Naive thymus-derived CD8-positive, alpha-beta T cell (primary cell): Measurements from ENCODE around the gene MYL5. TPM values are rescaled to one million over a fixed set of nuclear protein-coding genes. Genes with fewer than 3 reads are reported as not detected.
A peak's percentile ranks its signal among the peaks of the same experiment; 100 is the strongest.
"Not testable (repeated sequence)": the region's sequence is repeated elsewhere in the genome, so short reads cannot be mapped to it uniquely, and the experiment has no call there.

Experiments
- ATAC-seq, 2 donors: fragments of 150-1000 bp; cut with Tn5 transposase in 1 of 2; sonication (Bioruptor Pico), chemical (Tn5 transposase) in 1 of 2; 1 replicate in 1 of 2; 2 replicates in 1 of 2; pipeline ENCODE4 v1.10.0; 2021; ENCODE audit warnings: mild to moderate bottlenecking in 2 of 2, moderate library complexity in 2 of 2
- POLR2A ChIA-PET: fragments of 350-600 bp; sonication (Branson Sonifier 250); formaldehyde crosslinking; loops from one replicate; lab custom pipeline; 2021; ENCODE audit warnings: antibody characterized with exemption; lab: Charles Lee
- DNase-seq, 10 donors: peaks; one replicate each; pipeline versions ENCODE4 v3.0.0 to v3.0.0-alpha.2; 2020 to 2022
- H3K27ac Mint-ChIP-seq, 10 donors: one replicate each; pipeline ENCODE4 v1.8.0; 2020 to 2022; ENCODE audit warnings: mild to moderate bottlenecking in 10 of 10, mixed read lengths in 10 of 10, moderate library complexity in 4 of 10, inconsistent platforms in 1 of 10
- H3K27me3 Mint-ChIP-seq, 5 donors: one replicate each; pipeline ENCODE4 v1.8.0; 2021 to 2022; ENCODE audit warnings: mixed read lengths in 5 of 5
- H3K36me3 Mint-ChIP-seq, 3 donors: one replicate each; pipeline ENCODE4 v1.8.0; 2020 to 2022; ENCODE audit warnings: mixed read lengths in 3 of 3, mild to moderate bottlenecking in 2 of 3, inconsistent platforms in 1 of 3
- H3K4me1 Mint-ChIP-seq, 4 donors: one replicate each; pipeline ENCODE4 v1.8.0; 2021 to 2022; ENCODE audit warnings: mixed read lengths in 4 of 4
- H3K4me3 Mint-ChIP-seq, 10 donors: one replicate each; pipeline ENCODE4 v1.8.0; 2020 to 2022; ENCODE audit warnings: mild to moderate bottlenecking in 10 of 10, mixed read lengths in 10 of 10, moderate library complexity in 6 of 10, inconsistent platforms in 1 of 10
- H3K9me3 Mint-ChIP-seq, 9 donors: one replicate each; pipeline ENCODE4 v1.8.0; 2020 to 2022; ENCODE audit warnings: mixed read lengths in 9 of 9, mild to moderate bottlenecking in 3 of 9, inconsistent platforms in 1 of 9, moderate library complexity in 1 of 9
- polyA plus RNA-seq, 3 donors: library from polyadenylated mRNA; unstranded; fragments of 300-500 nt; fragmentation: Illumina TruSeq; gene quantifications; one replicate each; pipeline ENCODE4 v1.2.3, GENCODE V29; 2021
- total RNA-seq, 8 experiments: library from RNA in 2 of 8; stranded (reverse) in 2 of 8; gene quantifications; one replicate each; pipeline ENCODE4 v1.2.3 and lab custom pipeline; 2021 to 2026

Gene MYL5
- total and polyA plus RNA-seq, 5 experiments from 2014 or later: 3.1 to 35.6 (median 13.9) TPM

- no peak for ATAC-seq
- Mint-ChIP-seq H3K9me3 (no peaks in the 10 kb centered on the region), H3K27me3 (no peaks in the 10 kb centered on the region), H3K27ac (peak overlapping the region in 6 of 10 donors; percentile 43 to 81 (median 66)), H3K36me3 (peaks cover 0 to 5% (median 4%) of the 10 kb centered on the region in 3 donors), H3K4me1 (peaks cover 11 to 34% (median 17%) of the 10 kb centered on the region in 4 donors), H3K4me3 (peak overlapping the region; percentile 60 to 91 (median 80))
- DNase-seq: peak in 1 of 10 donors; percentile 53
- POLR2A ChIA-PET: interaction anchor here (0.6 to 3.7 kb wide), 3 partner anchors 11 to 588 kb away, joined by 3 to 58 read pairs (median 5); partner anchors contain the start of genes ATP5ME and MYL5
These were observed 12.2 kb upstream of the MYL5 start for GRCh38 chr4:661881-662761.

- ATAC-seq: peak; percentile 1 to 14
- peak in 1 of 10 donors; percentile 29 for DNase-seq
- H3K27ac Mint-ChIP-seq: peak overlapping the region in 9 of 10 donors; percentile 41 to 94 (median 82)
- no peaks in the 10 kb centered on the region for H3K27me3 Mint-ChIP-seq
- no peaks in the 10 kb centered on the region for H3K9me3 Mint-ChIP-seq
- peaks cover 11 to 34% (median 19%) of the 10 kb centered on the region in 4 donors for H3K4me1 Mint-ChIP-seq
- peaks cover 0 to 5% (median 4%) of the 10 kb centered on the region in 3 donors for H3K36me3 Mint-ChIP-seq
- POLR2A ChIA-PET: interaction anchor here (0.6 to 3.7 kb wide), 4 partner anchors 11 to 588 kb away, joined by 3 to 58 read pairs (median 6); partner anchors contain the start of genes ATP5ME and MYL5
- H3K4me3 Mint-ChIP-seq: peak overlapping the region; percentile 76 to 91 (median 84)
These were observed 11.3 kb upstream of the MYL5 start for GRCh38 chr4:663046-663437.

GRCh38 chr4:663438-664428, 10.6 kb upstream of the MYL5 start:
- peak; percentile 89 to 90 for ATAC-seq

GRCh38 chr4:664713-665231, 9.6 kb upstream of the MYL5 start:
- Mint-ChIP-seq H3K27ac (peak overlapping the region; percentile 68 to 95 (median 91)), H3K4me1 (peaks cover 11 to 34% (median 17%) of the 10 kb centered on the region in 4 donors), H3K27me3 (no peaks in the 10 kb centered on the region), H3K36me3 (peaks cover 0 to 5% (median 4%) of the 10 kb centered on the region in 3 donors), H3K9me3 (no peaks in the 10 kb centered on the region), H3K4me3 (peak overlapping the region; percentile 80 to 93 (median 86))
- ATAC-seq (no peak), DNase-seq (peak in 2 of 10 donors; percentile 1 to 6)
- POLR2A ChIA-PET: interaction anchor here (0.6 to 3.7 kb wide), 10 partner anchors 9 to 267 kb away, joined by 3 to 58 read pairs (median 3); partner anchors contain the start of genes ATP5ME, GAK, MYL5 and TMEM175

More at GRCh38 chr4:663438-664428, 10.6 kb upstream of the MYL5 start:
- peak overlapping the region; percentile 80 to 93 (median 86) for H3K4me3 Mint-ChIP-seq
- peak; percentile 68 to 91 (median 82) for DNase-seq
- H3K4me1 Mint-ChIP-seq: peaks cover 11 to 34% (median 19%) of the 10 kb centered on the region in 4 donors
- POLR2A ChIA-PET: interaction anchor here (0.6 to 3.7 kb wide), 10 partner anchors 10 to 326 kb away, joined by 3 to 58 read pairs (median 3); partner anchors contain the start of genes ATP5ME, GAK, MYL5 and TMEM175
- H3K36me3 Mint-ChIP-seq: peaks cover 0 to 5% (median 4%) of the 10 kb centered on the region in 3 donors
- no peaks in the 10 kb centered on the region for H3K27me3 Mint-ChIP-seq
- H3K27ac Mint-ChIP-seq: peak overlapping the region; percentile 68 to 95 (median 91)
- H3K9me3 Mint-ChIP-seq: no peaks in the 10 kb centered on the region

- DNase-seq: peak in 2 of 10 donors; percentile 4 to 63
- Mint-ChIP-seq H3K4me3 (peak overlapping the region in 8 of 10 donors; percentile 12 to 89 (median 52)), H3K27ac (peak overlapping the region in 4 of 10 donors; percentile 16 to 92 (median 26)), H3K36me3 (peaks cover 0 to 3% (median 0%) of the 10 kb centered on the region in 3 donors), H3K9me3 (no peaks in the 10 kb centered on the region), H3K27me3 (no peaks in the 10 kb centered on the region), H3K4me1 (peaks cover 11 to 34% (median 15%) of the 10 kb centered on the region in 4 donors)
- ATAC-seq: no peak
- POLR2A ChIA-PET: interaction anchor here (0.6 to 3.7 kb wide), 3 partner anchors 8 to 267 kb away, joined by 3 to 58 read pairs (median 5); partner anchors contain the start of genes ATP5ME, GAK, MYL5 and TMEM175
These were observed 9.0 kb upstream of the MYL5 start for GRCh38 chr4:665381-665750.

- Mint-ChIP-seq H3K36me3 (peaks cover 0 to 7% (median 0%) of the 10 kb centered on the region in 3 donors), H3K27me3 (no peaks in the 10 kb centered on the region), H3K4me1 (peaks cover 11 to 31% (median 13%) of the 10 kb centered on the region in 4 donors), H3K27ac (peak overlapping the region in 3 of 10 donors; percentile 16 to 19 (median 18)), H3K9me3 (no peaks in the 10 kb centered on the region), H3K4me3 (peak overlapping the region in 1 of 10 donors; percentile 17)
- ATAC-seq: no peak
- DNase-seq: peak in 1 of 10 donors; percentile 52
- POLR2A ChIA-PET: no interaction called here
These were observed 8.4 kb upstream of the MYL5 start for GRCh38 chr4:665751-666435.

GRCh38 chr4:666436-666810, 7.9 kb upstream of the MYL5 start:
- Mint-ChIP-seq H3K36me3 (peaks cover 0 to 10% (median 0%) of the 10 kb centered on the region in 3 donors), H3K4me3 (no peak overlapping the region), H3K9me3 (no peaks in the 10 kb centered on the region), H3K4me1 (peaks cover 11 to 30% (median 12%) of the 10 kb centered on the region in 4 donors), H3K27ac (peak overlapping the region in 1 of 10 donors; percentile 40), H3K27me3 (no peaks in the 10 kb centered on the region)
- ATAC-seq: no peak
- no peak for DNase-seq
- POLR2A ChIA-PET: no interaction called here

GRCh38 chr4:666822-667544, 7.4 kb upstream of the MYL5 start:
- POLR2A ChIA-PET: no interaction called here
- DNase-seq (peak in 1 of 10 donors; percentile 52), ATAC-seq (no peak)
- Mint-ChIP-seq H3K27me3 (no peaks in the 10 kb centered on the region), H3K4me3 (peak overlapping the region in 1 of 10 donors; percentile 20), H3K9me3 (no peaks in the 10 kb centered on the region), H3K27ac (peak overlapping the region in 1 of 10 donors; percentile 40), H3K36me3 (peaks cover 0 to 16% (median 0%) of the 10 kb centered on the region in 3 donors), H3K4me1 (peaks cover 11 to 26% (median 12%) of the 10 kb centered on the region in 4 donors)

- ATAC-seq: no peak
- peak overlapping the region in 1 of 10 donors; percentile 4 for H3K4me3 Mint-ChIP-seq
- no peaks in the 10 kb centered on the region for H3K9me3 Mint-ChIP-seq
- POLR2A ChIA-PET: no interaction called here
- H3K27me3 Mint-ChIP-seq: no peaks in the 10 kb centered on the region
- H3K27ac Mint-ChIP-seq: peak overlapping the region in 3 of 10 donors; percentile 37 to 91 (median 67)
- H3K36me3 Mint-ChIP-seq: peaks cover 0 to 21% (median 3%) of the 10 kb centered on the region in 3 donors
- peak in 1 of 10 donors; percentile 28 for DNase-seq
- peaks cover 11 to 25% (median 12%) of the 10 kb centered on the region in 4 donors for H3K4me1 Mint-ChIP-seq
These were observed 6.8 kb upstream of the MYL5 start for GRCh38 chr4:667545-667925.

GRCh38 chr4:668219-668618, 6.1 kb upstream of the MYL5 start:
- POLR2A ChIA-PET, ATAC-seq, H3K9me3 Mint-ChIP-seq, H3K27me3 Mint-ChIP-seq, H3K4me3 Mint-ChIP-seq: not testable (repeated sequence)
- H3K27ac Mint-ChIP-seq: peak overlapping the region in 1 of 10 donors; percentile 6
- H3K4me1 Mint-ChIP-seq: peaks cover 10 to 26% (median 12%) of the 10 kb centered on the region in 4 donors
- peaks cover 0 to 26% (median 3%) of the 10 kb centered on the region in 3 donors for H3K36me3 Mint-ChIP-seq
- DNase-seq: peak in 1 of 10 donors; percentile 37
